GM23338 (cell line): Measurements from ENCODE around the gene CNTN5.

ENCODE experiments used
- CTCF ChIP-seq, 2 experiments: fragments of 200-600 bp in 1 of 2; sonication (generic) in 1 of 2; conservative IDR thresholded peaks; 2 replicates each; pipeline versions ENCODE4 v1.5.1 to v1.6.1; 2016 to 2017; ENCODE audit warnings: antibody characterized with exemption in 2 of 2, low read depth in 2 of 2, mild to moderate bottlenecking in 2 of 2, moderate library complexity in 1 of 2
- EZH2 ChIP-seq: fragments of 200-600 bp; sonication (generic); IDR thresholded peaks from one replicate; pipeline ENCODE4 v1.8.0; 2017; ENCODE audit warnings: antibody characterized with exemption, mild to moderate bottlenecking, low read depth; ENCODE audit not compliant: unreplicated experiment

GRCh38 chr11:100336873-100337272 lies 1316.1 kb downstream of the CNTN5 start:
- TF ChIP-seq CTCF (conservative IDR thresholded peaks at IDR 0.05; ENCODE audit: low read depth in 2 of 2) (no peak), EZH2 (no peak)
